SU-DHL-6 (cell line): ENCODE measurements around the gene NFIX.

Experiments used
- CTCF ChIP-seq: fragments of 200-600 bp; sonication (generic); IDR thresholded peaks from one replicate; pipeline ENCODE4 v1.5.1; 2017; ENCODE audit warnings: antibody characterized with exemption, mild to moderate bottlenecking, low read length, moderate library complexity; ENCODE audit not compliant: insufficient read depth, poor library complexity, severe bottlenecking
- EZH2phosphoT487 ChIP-seq: fragments of 200-600 bp; sonication (generic), shearing (Covaris generic); conservative IDR thresholded peaks from 2 replicates; pipeline ENCODE4 v1.6.1; 2018; ENCODE audit warnings: mild to moderate bottlenecking, antibody characterized with exemption, low read length, moderate library complexity, mixed read lengths

GRCh38 chr19:13130886-13131490 is 135.7 kb downstream of the NFIX start:
- TF ChIP-seq CTCF = no peak
- no peak for TF ChIP-seq EZH2phosphoT487
